ENCODE results near the gene RAP1GAP.

The RAP1GAP gene

GRCh38 chr1:21589618-21590017, 79.5 kb downstream of the RAP1GAP start:
- DNase-seq: no peak

GRCh38 chr1:21587602-21587953, 81.6 kb downstream of the RAP1GAP start:
- no peak for DNase-seq

GRCh38 chr1:21586846-21587601, 82.1 kb downstream of the RAP1GAP start:
- DNase-seq: peak; percentile 95

GRCh38 chr1:21586222-21586621, 82.9 kb downstream of the RAP1GAP start:
- no peak for DNase-seq

- DNase-seq: no peak
Measured at GRCh38 chr1:21585037-21585436, 84.1 kb downstream of the RAP1GAP start.

GRCh38 chr1:21584096-21584495, 85.1 kb downstream of the RAP1GAP start:
- no peak for DNase-seq

GRCh38 chr1:21579791-21580190, 89.4 kb downstream of the RAP1GAP start:
- DNase-seq: peak; percentile 88

- no peak for DNase-seq
Measured at GRCh38 chr1:21577933-21578332, 91.2 kb downstream of the RAP1GAP start.

GRCh38 chr1:21577324-21577723, 91.8 kb downstream of the RAP1GAP start:
- DNase-seq: no peak

- no peak for DNase-seq
Measured at GRCh38 chr1:21576798-21577187, 92.4 kb downstream of the RAP1GAP start.

GRCh38 chr1:21576031-21576797, 92.9 kb downstream of the RAP1GAP start:
- DNase-seq: no peak

- no peak for DNase-seq
Measured at GRCh38 chr1:21575351-21575942, 93.7 kb downstream of the RAP1GAP start.

GRCh38 chr1:21574466-21575151, 94.5 kb downstream of the RAP1GAP start:
- no peak for DNase-seq

- DNase-seq: peak; percentile 68
Measured at GRCh38 chr1:21573971-21574465, 95.1 kb downstream of the RAP1GAP start.

GRCh38 chr1:21573475-21573874, 95.7 kb downstream of the RAP1GAP start:
- no peak for DNase-seq

GRCh38 chr1:21572735-21573277, 96.4 kb downstream of the RAP1GAP start:
- no peak for DNase-seq

GRCh38 chr1:21572221-21572620, 96.9 kb downstream of the RAP1GAP start:
- no peak for DNase-seq

- no peak for DNase-seq
Measured at GRCh38 chr1:21570885-21571284, 98.3 kb downstream of the RAP1GAP start.

- DNase-seq: no peak
Measured at GRCh38 chr1:21570528-21570875, 98.7 kb downstream of the RAP1GAP start.

GRCh38 chr1:21569820-21570527, 99.2 kb downstream of the RAP1GAP start:
- no peak for DNase-seq

GRCh38 chr1:21568809-21569385, 100.3 kb downstream of the RAP1GAP start:
- DNase-seq: no peak

All from kidney glomerular epithelial cell (primary cell).